ENCODE measurements around the gene GPC6.

- TF ChIP-seq CTCF (IDR thresholded peaks at IDR 0.05 in 8 of 11, conservative IDR thresholded peaks at IDR 0.05 in 3 of 11) (no peak), POLR2AphosphoS5 (IDR thresholded peaks at IDR 0.05) (no peak), POLR2A (IDR thresholded peaks at IDR 0.05) (no peak)
Observed at GRCh38 chr13:94212196-94212595, 985.6 kb downstream of the GPC6 start.
